GM21526 (cell line): ENCODE data around the gene NSDHL.

ENCODE experiments used
- ATAC-seq: cut with Tn5 transposase; IDR thresholded peaks from one replicate; pipeline ENCODE4 v1.9.1; 2021; ENCODE audit warnings: moderate library complexity; ENCODE audit not compliant: unreplicated experiment, low FRiP score

Gene NSDHL

DNA sequence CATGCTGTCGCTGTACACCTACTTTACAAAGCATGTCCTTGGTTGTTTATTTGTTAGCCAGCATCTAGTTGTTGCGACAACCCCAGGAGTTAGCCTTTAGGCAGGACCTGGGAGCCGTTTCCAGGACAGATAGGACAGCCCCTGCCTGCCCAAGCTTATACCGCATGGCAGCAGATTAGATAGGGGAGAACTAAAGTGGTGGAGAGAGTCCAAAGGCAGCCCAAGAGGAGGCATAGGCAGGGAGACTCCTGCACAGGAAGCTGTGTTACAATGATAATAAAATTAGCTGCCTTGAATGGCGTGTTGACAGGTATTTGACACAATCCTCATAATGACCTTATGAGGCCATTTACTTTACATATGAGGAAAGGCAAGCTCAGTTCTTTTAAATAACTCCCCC lies 13.0 kb downstream of the NSDHL start:
- no peak for ATAC-seq

DNA sequence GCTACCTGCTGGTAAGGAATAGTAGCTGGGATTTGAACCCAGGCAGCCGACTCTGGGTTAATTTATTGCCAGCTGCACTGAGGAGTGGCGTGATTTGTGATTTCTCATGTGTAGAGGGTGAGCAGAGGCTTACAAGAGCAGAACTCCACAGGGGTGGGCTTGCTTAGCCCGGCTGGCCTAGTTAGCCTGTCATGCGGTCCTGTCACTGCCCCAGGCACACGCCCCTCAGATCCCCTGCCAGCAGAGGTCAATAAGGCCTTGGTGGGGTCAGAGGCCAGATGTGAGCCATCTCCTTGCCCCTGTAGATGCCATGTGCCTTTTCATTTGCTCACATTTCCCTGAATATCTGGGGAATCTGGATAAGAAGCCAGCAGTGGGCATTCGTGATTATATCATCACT lies 13.4 kb downstream of the NSDHL start:
- no peak for ATAC-seq

DNA sequence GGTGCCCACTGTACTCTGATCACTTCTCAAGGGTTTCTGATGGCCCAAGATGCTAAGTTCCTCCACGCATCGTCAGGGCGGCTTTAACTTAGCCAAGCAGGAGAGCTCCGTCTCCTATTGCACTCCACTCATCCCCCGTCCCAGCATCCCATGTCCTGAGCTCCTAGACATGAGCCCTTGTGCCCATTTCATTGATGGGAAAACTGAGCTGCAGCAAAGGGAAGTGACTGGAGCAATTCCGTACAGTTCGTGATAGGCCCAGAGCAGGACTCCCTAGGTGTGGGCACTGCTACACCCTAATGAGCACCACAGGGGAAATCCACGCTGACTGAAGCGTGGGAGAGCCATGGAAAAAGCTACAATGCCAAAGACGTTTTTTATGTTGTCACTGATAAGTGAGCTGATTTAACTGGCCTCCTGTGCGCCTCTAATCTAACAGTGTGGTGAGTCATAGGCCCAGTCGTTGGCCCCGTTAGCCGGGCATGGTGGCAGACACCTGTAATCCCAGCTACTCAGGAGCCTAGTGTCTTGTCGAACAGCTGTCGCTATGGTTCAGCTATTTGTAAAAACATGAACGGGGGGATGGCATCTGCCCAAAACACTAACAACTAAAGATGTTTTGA lies 14.9 kb downstream of the NSDHL start:
- ATAC-seq = no peak

DNA sequence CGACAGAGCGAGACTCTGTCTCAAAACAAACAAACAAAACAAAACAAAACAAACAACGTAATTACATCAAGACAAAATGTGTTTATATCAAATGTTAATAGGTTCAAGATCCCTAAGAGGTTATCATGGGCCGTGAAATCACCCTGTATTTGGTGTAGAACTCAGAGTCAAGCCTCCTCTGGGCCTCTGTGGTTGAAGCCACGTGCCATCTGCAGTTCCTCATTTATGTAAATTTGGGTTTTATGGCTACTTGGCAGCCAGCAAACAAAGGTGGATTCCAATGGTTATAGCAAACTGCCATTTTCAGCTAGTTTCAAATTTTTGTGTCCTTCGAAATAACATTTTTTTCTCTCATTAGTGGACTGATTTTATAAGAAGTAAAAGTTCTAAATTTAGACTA lies 16.4 kb downstream of the NSDHL start:
- ATAC-seq = no peak

DNA sequence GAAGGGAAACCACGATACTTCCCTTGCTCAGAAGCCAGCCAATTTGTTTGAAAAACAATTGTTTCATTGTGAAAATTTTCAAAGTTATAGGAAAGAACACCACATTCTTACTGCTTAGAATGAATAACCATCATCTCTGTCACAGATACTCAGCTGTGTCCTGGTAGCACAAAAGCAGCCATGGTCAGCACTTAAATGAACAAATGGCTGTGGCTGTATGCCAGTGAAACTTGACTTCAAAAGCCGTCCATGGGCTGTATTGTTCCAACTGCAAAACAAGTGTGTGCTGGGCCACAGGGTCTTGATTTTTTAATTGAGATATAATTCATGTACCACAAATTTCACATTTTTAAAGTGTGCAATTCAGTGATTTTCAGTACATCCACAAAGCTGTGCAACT lies 19.6 kb downstream of the NSDHL start:
- no peak for ATAC-seq

DNA sequence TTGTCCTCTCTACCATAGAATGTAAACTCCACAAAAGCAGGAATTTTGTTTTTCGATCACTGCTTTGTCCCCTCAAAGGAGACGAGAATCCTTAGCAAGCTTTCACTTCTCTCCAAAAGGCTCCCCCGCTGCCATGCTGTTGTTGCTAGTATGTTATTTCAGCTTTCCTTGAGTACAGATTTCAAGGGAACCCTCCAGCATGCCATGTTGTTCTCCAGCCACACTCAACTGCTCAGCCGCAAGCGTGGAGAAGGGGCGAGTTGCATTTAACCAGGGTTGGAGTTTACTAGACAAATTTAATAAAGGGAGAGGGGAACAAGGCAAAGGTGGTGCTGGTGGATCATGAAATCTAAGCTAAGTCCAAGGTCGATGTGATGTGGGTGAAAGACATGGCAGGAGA lies 23.1 kb downstream of the NSDHL start:
- ATAC-seq = no peak

DNA sequence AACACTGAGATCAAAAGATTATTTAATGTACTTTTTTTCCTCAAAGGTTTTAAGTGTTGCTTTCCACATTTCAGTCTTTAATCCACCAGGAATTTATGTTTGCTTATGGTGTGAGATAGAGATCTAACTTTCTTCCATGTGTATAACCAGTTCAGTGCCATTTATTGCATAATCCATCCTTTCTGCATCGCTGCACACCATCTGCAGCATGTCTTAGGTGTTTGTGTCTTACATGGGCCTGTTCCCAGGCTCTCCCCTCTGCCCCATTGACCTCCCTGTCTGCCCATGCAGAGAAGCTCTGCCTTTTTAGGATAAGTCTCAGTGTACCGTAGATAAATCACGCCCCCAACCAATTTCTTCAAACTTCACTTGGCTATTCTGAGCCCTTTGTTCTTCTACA lies 30.3 kb downstream of the NSDHL start:
- ATAC-seq = no peak

DNA sequence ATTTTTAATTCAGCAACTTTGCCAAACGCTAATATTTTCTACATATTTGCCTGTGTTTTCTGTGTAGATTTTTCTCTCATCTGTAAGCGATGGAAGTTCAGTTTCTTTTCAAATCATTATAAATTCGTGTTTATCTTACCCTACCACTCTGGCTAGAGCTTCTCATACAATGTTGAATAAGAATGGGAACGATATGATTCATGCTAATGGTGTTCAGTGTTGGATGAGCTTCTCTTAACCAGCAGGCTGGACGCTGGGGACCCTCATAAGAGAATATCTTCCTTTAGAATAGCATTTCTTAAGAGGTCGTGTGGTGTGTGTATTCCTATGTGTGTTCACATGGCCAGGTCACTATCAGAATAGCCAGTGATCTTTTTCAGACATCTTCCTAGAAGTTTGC lies 31.0 kb downstream of the NSDHL start:
- ATAC-seq = no peak

DNA sequence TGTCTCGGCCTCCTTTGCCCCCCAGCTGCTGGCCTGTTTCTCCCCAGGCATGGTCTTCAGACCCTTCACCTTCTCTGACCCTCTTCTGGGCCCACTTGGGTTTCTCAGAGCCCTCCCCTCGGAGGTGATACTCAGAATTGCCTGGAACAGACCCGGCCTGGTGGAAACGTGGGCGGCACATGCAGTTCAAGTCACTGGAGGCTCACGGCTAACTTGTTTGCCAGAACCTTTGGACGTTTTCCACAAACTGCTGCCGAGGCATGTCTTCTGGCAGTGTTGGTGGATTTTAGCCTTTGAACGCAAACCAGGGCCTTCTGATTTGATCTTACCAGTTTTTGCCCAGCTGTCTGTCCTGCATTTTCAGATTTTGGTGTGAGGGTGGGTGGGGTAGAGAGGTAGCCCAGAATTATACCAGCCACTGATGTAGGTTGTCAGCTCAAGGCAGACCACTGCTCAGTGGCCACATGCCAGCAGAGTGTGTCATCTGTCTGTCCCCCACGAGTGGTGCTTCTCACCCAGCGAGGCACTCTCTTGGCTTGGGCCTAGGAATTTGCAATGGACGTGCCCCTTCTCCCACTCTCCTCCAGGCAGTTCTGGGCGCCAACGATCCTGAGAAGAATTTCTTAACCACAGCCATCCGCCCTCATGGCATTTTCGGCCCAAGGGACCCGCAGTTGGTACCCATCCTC lies 34.5 kb downstream of the NSDHL start:
- no peak for ATAC-seq

DNA sequence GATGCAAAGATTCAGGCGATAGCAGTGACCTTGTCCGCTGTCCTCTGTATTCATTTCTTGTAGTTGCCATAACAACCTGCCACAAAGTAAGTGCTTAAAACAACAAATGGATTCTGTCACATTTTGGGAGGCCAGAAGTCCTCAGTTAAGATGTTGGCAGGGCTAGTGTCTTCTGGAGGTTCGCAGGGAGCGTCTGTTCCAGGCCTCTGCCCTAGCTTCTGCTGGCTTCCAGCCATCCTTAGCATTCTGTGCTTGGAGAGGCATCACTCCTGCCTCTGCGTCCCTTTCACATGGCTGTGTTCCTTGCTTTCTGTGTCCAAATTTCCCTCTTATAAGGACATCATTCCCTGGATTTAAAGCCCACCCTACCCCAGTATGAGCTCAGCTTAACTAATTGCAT lies 35.5 kb downstream of the NSDHL start:
- no peak for ATAC-seq

DNA sequence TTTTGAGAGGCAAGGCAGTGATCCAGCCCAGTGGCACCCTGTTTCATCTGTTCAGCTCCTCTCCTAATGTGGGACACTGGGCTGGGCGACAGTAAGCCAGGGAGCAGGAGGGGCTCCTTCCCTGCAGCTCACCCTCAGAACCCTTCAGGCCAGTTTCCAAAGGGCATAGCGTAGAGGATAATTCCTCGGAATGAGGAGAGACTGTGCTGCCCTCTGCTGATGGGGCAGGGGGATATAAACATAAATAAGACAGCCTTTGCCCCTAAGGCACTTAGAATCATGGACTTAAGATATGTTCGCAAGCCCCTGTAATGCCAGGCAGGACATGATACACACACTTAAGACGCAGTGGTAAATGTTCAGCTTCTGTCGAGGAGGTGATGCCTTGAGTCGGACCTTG lies 39.1 kb downstream of the NSDHL start:
- ATAC-seq = no peak

DNA sequence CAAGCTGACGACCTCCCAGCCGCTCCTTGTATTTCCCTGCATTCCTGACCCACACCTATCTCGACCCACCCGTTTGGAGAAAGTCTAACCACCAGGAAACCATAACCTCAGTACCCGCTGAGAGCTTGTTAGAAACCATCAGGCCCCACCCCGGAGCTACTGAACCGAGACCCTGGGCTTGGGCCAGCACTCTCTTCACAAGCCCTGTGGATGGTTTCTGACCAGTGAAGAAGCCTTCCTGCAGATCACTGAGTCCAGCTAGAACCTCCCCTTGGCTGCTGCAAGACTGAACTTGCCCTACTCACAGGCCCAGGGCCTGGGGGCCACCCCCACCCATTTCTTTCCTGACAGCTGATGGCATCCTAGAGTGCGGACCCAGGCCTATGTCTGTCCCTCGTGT lies 40.4 kb downstream of the NSDHL start:
- ATAC-seq = no peak

DNA sequence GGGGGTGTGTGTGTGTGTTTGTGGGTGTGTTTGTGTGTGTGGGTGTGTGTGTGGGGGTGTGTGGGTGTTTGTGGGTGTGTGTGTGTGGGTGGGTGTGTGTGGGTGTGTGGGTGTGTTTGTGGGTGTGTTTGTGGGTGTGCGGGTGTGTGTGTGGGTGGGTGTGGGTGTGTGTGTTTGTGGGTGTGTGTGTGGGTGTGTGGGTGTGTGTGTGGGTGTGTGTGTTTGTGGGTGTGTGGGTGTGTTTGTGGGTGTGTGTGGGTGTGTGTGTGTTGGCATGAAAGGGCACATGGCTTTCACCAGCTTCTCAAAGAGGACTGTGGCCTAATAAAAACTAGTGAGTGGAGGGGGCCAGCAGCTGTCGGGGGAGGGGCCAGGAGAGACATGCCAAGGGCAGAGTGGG lies 41.7 kb downstream of the NSDHL start:
- ATAC-seq = no peak

DNA sequence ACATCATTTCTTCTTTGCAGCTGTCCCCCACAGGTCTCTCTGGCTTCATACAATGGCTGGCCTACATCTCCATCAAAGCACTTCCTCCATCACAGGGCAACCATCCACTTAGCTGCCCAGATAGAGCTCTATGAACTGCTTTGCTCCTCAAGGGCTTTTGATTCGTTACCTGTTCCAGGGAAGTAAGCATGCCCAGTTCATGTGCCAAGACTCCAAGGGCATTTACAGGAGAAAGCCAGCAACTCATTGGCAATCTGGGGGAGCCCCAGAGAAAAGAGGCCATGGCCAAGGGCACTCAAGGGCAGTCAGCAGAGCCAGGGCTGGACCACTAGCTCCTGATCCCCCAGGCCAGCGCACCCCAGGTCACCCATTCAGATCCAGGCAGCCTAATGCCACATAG lies 42.5 kb downstream of the NSDHL start:
- ATAC-seq = no peak

DNA sequence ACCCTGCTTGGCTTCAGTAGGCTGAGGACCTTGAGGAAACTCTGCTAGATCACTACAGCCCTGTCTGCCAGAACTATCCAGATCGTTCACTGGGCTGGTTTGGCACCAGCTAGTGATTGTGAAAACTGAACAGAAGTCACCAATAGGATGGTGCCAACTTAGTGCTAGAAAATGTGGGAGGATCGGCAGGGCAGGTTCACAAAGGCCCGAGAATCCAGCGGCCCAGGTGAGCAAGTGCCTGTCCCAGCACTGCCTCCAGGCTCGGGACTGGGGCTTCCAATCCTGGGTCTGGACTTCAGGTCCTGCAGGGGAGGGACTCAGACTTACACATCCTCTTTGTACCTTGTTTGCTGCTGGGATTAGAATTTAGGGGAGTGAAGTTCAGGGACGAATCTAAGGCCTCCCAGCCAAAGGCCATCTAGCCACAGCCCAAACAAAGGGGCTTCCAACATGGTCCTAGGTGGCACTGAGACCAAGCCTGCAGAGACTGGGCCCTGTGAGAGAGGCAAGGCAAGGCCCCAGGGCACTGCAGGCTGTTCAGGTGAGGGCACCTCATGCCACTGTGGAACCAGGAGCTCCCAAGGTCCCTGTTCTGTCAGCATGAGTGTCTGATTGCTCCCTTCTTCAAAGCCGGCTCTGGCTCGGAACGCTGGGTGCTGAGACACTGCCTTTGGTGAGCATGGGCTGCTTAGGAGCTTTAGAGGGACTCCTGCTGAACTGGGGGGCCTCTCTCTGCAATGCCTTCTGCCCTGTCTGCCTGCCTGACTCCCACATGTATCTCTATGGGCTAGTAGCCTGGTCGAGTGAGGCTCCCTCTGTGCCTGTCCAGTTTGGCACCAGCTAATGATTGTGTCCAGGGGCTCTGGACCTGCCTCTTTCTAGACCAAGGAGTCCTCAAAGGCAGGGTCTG lies 46.3 kb downstream of the NSDHL start:
- ATAC-seq = no peak

DNA sequence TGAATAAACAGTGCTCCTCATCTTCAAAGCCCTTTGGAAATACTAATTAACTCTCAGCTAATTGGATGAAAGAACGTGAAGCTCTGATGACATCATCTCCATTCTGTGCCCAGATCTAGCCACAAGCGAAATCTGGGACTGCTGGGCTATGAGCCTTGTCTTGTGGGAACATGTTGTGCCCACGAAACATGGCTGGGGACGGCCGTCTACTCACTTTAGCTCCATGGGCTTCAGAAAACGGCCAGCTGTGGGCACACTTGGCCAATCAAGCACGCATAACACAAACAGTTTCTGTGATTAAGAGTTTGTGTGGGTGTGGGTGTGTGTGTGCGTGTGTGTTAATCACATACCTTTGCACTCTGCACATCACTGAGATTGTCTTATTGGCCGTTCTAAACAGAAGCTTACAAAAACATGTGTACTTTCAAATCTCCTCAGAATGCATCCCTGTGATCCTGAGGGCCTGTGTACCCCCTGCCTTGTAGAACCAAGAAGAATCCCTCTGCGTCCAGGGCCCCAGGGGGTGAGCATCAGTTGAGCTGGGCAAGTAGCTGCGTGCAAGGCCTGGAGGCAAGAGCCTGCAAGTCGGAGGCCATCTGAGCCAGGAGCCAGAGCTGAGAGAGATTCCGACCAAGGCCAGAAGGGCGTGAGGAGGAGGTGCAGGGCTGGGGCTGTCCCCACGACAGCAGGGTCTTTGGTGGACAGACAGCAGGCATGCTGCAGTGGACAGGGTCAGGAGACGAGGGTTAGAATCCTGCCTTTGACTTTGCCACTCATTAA lies 48.3 kb downstream of the NSDHL start:
- no peak for ATAC-seq

DNA sequence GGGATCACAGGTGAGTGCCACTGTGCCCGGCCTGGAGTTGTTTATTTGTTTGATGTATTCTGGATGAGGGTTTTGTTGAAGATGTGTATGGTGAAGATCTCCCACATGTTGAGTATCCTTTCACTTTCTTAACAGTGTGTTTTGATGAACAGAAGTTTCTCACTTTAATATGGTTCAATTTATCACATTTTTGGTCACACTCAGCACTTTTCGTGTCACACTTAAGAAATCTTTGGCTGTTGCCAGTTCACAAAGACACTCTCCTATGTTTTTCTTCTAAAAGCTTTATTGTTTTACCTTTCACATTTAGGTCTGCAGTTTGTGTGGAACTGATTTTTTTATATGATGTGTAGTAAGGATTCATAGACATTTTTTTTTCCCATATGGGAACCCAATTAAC lies 50.4 kb downstream of the NSDHL start:
- no peak for ATAC-seq

DNA sequence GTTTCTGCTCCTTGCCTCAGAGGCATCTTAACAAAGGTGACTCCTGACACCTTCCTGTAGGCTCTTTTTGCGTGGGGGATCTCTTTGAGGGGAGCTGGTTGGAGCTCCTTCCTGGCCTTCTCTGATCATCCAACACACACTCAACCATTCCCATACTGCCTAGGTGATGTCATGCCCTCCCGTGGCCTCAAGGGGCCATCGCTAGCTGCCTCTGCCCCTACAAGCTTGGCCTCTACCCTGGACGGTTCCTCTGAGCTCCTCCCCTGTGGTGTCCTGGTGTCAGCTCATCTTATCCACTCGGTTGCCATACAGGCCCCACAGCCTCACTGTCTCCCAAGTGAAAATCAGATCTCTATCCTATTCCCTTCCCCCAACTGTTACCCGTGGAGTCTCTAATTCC lies 53.3 kb downstream of the NSDHL start:
- ATAC-seq = no peak

DNA sequence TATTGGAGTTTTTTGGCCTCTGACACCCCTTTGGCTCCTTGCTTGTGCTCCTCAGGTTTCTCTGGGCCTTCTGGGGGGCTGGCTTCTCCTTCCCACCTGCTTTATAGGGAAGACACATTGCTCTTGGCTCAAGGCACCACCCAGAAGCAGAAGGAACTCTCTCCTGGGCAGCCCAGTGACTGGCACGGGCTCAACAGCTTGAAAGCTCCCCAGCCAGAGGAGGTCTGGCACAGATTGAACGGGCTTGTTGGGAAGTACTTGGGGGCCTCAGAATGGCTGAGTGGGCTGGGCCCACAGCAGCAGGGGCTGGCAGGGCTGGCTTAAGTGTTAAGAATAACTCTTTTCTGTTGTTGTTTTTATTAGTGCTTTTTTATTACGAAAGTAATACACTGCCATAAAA lies 55.9 kb downstream of the NSDHL start:
- no peak for ATAC-seq

DNA sequence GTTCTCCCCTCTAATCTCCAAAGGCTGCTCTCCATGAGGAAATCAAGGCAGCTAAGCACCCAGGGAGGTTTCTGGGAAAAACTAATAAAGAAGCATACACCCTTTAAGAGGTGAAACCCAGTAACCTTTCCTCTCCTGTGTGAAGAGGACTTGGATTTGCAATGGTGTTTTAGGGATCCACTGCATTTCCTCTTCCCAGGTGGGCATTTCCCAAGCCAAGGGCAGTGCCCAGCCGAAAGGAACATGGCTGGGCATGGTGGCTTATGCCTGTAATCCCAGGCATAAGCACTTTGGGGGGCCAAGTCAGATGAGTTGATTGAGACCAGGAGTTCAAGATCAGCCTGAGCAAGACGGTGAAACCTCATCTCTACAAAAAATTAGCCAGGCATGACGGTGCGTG lies 61.6 kb downstream of the NSDHL start:
- ATAC-seq = no peak
